DMS79 treated with DMSO at 0.1 percent for 48 hours (cell line): ENCODE data around the gene PTPRM.

ENCODE experiments used
- DNase-seq: peaks from one replicate; lab custom pipeline; 2025; lab: John Stamatoyannopoulos, UW

The PTPRM gene

GRCh38 chr18:8238507-8238906 is 671.4 kb downstream of the PTPRM start:
- DNase-seq, result no peak

GRCh38 chr18:8241731-8242130 is 674.6 kb downstream of the PTPRM start:
- no peak for DNase-seq

DNA sequence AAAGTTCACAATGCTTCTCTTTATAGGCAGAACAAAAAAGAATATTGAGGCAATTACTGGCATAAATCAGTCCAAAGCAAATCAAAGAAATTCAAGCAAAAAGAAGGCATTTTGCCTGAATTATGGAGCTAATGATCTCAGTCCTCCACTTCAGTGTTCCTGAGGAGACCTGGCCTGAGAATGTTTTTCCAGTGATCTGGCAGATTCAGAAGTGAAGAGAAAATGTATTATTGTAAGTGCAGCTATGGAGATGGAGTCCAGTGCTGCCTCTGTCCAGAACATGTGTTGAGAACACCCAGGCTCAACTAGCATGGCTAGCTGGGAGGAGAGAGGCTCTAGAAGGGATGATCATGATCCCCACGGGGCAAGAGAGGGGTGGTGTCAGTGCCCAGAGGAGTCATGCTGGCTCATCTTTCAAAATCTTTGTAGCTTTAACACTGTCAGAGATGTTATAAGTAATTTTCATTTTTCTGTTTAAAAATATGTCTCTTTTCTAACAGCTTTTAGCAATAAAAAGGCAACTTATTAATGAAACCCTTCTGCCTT is 675.1 kb downstream of the PTPRM start:
- DNase-seq, result no peak

DNA sequence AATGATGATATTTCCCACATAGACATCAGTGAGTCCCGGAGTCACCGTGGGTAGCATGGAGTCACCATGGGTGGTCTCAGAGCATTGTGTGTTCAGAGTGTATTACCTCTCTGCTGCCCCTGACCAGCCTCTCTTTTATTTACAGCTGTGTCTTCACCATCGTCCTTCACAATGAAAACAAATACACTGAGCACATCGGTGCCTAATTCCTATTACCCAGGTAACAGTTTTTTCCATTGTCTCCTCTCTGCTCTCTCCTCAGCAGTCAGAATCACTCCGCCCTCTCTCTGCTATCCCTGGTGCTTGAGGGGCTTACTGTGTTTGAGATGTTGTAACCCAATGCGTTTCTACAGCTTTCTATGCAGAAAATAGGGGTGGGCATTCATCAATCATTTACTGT is 680.6 kb downstream of the PTPRM start:
- DNase-seq, result no peak

GRCh38 chr18:8248576-8248975 is 681.5 kb downstream of the PTPRM start:
- no peak for DNase-seq

DNA sequence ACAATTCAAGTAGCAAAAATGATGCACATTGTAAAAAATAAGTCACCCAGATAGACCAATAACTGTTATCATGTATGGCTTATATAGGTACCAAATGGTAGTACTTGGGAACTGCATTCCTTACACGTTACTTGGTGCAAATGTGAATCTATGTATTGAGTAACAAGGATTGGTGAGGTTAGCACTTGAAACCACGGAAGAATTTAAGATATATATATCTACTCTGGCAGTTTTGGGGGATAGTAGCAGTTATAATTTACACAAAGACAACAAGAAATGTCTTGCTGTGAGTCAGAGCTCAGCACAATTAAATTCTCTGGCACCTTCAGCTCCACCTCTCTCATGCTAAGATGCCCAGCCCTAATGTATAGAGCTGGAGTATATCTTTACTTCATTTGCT is 682.7 kb downstream of the PTPRM start:
- no peak for DNase-seq

DNA sequence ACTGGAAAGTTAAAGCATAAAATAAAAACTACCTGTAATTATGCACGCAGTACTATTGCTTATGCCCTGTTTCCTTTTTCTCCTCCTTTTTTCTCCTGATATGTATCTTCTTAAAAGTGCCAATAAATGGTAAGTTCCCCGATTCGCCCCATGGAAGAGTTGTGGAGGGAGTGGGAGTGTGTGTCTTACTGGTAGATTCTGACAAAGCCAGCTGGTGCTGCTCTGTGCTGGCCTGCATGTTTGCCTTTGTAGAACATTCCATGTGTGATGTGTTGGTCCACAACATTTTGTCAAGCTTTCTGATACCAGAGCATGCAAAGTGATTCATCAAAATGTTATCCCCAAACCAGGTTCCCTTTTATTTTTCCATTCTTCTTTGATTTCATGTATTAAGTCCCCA is 685.3 kb downstream of the PTPRM start:
- no peak for DNase-seq

- DNase-seq, result no peak
Measured at GRCh38 chr18:8253944-8254343, 686.8 kb downstream of the PTPRM start.

- DNase-seq, result no peak
Measured at GRCh38 chr18:8254654-8255053, 687.5 kb downstream of the PTPRM start.

GRCh38 chr18:8257851-8258434 is 690.8 kb downstream of the PTPRM start:
- no peak for DNase-seq

DNA sequence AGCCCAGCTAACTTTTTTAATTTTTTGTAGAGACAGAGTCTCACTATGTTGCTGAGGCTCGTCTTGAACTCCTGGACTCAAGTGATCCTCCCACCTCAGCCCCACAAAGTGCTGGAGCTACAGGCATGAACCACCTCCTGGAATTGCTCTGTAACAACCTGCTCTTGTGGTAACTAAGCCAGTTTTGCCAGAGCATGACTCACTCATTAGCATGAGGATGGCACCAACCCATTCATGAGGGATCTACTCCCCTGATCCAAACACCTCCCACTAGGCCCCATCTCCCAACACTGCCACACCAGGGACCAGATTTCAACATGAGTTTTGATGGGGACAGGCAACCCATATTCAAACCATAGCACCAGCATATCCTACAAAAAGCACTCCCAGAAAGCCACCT is 693.2 kb downstream of the PTPRM start:
- DNase-seq, result no peak

DNA sequence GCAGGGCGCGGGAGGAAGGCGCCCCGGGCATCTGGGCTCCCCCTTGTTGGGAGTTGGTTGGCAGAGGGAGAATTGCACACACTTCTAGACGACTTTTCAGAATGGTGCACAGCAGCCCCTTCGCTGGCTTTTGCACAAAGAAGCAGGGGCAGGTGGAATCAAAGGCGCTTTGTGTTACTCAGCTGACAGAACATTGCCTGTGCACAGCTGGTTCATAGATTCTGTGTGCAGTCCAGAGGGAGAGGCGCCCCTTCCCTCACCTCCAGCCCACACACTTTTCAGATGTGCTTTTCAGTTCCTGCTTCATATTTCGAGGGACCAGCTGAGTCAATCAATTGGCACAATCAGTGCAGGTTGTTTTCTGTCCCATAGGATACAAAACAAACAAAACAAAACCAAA is 693.7 kb downstream of the PTPRM start:
- no peak for DNase-seq

DNA sequence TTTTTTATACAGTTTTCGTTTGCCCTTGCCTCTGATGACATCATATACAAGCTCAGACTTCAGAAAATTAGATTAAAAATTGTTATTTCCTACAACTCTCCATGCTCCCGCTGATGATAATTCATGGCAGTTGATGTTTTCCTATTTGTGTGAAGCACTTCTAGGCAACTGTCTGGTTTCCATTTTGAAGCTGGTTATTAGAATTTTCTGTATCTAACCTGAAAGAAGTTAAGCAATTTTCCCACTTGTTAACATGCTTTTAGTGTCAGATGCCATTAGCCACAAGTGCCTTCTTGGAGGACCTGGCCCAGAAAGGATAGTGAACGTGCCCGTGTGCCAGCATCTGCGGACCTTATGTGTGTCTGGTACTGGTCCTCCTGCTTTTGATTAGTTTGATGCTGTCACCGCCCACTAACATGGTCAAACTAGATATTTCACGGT is 694.6 kb downstream of the PTPRM start:
- DNase-seq, result no peak

GRCh38 chr18:8262221-8262620 is 695.1 kb downstream of the PTPRM start:
- DNase-seq, result no peak

DNA sequence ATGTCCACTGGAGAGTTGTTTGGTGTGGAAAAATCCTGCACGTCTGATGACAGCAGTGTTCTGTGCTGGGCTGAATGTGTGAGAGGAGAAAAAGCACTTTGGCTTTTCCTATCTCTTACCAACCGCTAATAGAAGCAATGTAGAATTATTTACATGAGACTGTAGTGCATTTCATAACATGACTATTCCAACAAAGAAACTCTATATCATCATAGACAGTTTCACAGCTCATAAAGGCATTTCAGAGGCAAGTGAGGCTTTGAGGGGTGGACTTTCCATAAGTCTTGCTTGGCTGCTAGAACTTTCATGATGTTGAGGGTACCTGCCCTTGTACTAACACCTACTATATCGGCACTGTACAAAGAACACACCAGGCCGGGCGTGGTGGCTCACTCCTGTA is 697.0 kb downstream of the PTPRM start:
- DNase-seq, result no peak

- DNase-seq, result no peak
Measured at GRCh38 chr18:8264861-8265411, 697.8 kb downstream of the PTPRM start.

GRCh38 chr18:8272254-8272653 is 705.1 kb downstream of the PTPRM start:
- DNase-seq, result no peak

- no peak for DNase-seq
Measured at GRCh38 chr18:8274370-8274769, 707.3 kb downstream of the PTPRM start.

DNA sequence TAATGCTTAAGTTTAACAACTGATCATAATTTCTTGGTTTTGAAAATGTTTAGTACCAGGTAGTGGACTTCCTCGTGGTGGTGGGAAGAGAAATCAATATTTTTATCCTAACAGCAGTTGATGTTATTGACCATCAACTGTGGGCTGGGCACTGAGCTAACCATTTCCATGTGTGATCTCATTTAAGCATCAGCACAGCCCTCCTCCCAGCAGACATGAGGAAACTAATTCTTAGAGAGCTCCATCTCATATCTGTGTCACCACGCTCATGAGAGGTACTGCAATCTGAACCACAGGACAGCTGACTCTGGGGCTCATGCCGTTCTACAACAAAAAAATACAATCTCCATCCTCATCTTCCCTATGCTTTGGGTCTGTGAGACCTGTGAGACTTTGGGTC is 709.3 kb downstream of the PTPRM start:
- DNase-seq, result no peak

DNA sequence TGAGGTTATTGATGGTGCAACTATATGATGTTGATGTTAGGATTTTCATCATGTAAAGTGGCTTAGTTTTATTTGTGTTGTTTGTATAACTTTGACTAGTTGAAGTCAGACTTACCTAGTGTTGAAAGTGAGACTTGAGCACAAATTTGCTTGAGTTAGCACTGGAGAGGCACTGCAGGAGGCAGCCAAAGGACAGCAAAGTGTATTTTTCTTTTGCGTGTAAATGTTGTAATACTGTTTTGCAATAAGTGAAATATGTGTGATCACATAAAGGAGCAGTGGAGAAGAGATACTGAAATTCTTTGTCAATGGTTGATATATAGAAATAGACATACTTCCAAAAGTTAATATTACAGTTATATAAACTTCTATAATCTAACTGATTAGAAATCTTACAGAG is 710.2 kb downstream of the PTPRM start:
- DNase-seq, result no peak

GRCh38 chr18:8279346-8279745 is 712.2 kb downstream of the PTPRM start:
- no peak for DNase-seq

DNA sequence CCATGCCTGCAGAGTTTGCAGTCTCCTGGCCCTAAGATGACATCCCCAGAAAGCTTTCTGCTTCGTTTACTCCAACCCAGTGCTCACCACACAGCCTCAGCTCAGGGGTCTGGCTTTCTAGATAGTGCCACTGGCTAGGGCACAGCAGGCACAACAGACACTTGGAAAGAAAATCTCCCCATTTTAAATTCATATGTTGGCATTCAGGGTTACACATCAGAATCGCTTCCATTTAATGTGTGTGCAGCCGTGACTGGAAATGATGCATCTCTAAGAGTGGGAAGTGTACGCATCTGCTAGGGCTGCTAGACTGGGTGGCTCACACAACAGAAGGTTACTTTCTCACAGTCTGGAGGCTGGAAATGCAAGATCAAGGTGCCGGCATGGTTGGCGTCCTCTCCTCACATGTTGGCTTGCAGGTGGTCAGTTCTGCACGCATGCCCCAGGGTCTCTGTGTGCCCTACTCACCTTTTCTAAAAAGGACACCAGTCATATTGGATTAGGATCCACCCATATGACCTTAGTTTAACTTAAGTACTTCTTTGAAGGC is 712.7 kb downstream of the PTPRM start:
- no peak for DNase-seq

DNA sequence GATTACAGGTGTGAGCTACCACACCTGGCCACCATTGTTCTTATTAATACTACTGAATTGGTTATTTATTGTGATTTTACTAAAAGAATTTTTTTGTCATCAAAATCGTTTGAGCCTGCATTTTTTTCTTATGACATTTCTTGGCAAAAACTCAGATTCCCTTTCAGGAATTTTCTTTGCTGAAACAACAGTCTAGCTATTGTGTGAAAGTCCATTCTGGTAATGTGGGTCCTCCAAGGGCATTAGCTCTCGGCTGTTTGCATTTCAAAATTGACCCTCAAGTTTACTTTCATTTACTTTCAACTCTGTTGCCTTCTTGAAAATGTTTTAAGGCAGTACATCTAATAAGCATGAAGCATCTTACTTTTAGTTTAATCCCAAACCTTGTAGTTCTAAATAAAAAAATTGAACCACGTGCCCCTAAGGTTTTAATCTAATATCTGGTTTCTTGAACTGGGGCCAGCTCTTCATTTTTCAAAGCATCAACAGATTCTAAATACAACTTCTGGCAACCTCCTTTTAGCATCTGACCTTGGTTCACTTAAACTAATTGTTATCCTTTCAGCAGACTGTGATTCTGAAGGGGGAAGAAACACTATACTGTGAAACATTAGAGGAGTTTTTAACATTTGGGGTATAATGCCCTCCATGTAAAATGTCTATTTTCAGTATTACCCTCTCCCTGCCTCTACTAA is 716.9 kb downstream of the PTPRM start:
- no peak for DNase-seq
